ENCODE results near the gene HAX1.
"Not testable (repeated sequence)": the region's sequence is repeated elsewhere in the genome, so short reads cannot be mapped to it uniquely, and the experiment has no call there.

The HAX1 gene

GRCh38 chr1:154316704-154317103, 44.3 kb downstream of the HAX1 start:
- no peak overlapping the region for H3K4me3 ChIP-seq (ENCODE audit: low read depth, low read length)
- in situ Hi-C loops (cut with HindIII; ENCODE audit: low sequenced_read_pairs) = no loop called here
- TF ChIP-seq CTCF (IDR thresholded peaks at IDR 0.05; ENCODE audit: low read depth, low read length) = no peak
- DNase-seq (ENCODE audit: low read depth, low spot score) = no peak

GRCh38 chr1:154318386-154318785, 46.0 kb downstream of the HAX1 start:
- no peak overlapping the region for H3K4me3 ChIP-seq (ENCODE audit: low read depth, low read length)
- TF ChIP-seq CTCF (IDR thresholded peaks at IDR 0.05; ENCODE audit: low read depth, low read length) = no peak
- in situ Hi-C loops (cut with HindIII; ENCODE audit: low sequenced_read_pairs) = no loop called here
- DNase-seq (ENCODE audit: low read depth, low spot score) = no peak

GRCh38 chr1:154320882-154321608, 48.6 kb downstream of the HAX1 start, which contains the start of gene AQP10:
Gene AQP10, plus strand, starts transcription at chr1:154321093. Its CDS starts 63 bp downstream, at chr1:154321156.
- no peak within 1 kb of the TSS for H3K4me3 ChIP-seq (ENCODE audit: low read depth, low read length)
- in situ Hi-C loops (cut with HindIII; ENCODE audit: low sequenced_read_pairs) = no loop called here
- DNase-seq (ENCODE audit: low read depth, low spot score) = no peak
- no peak for TF ChIP-seq CTCF (IDR thresholded peaks at IDR 0.05; ENCODE audit: low read depth, low read length)

- H3K4me3 ChIP-seq (ENCODE audit: low read depth, low read length); DNase-seq (ENCODE audit: low read depth, low spot score); in situ Hi-C loops (cut with HindIII; ENCODE audit: low sequenced_read_pairs): not testable (repeated sequence)
Measured at GRCh38 chr1:154321609-154321934, 49.1 kb downstream of the HAX1 start.

GRCh38 chr1:154323493-154323892, 51.1 kb downstream of the HAX1 start:
- no peak for TF ChIP-seq CTCF (IDR thresholded peaks at IDR 0.05; ENCODE audit: low read depth, low read length)
- no peak for DNase-seq (ENCODE audit: low read depth, low spot score)
- in situ Hi-C loops (cut with HindIII; ENCODE audit: low sequenced_read_pairs) = no loop called here
- H3K4me3 ChIP-seq (ENCODE audit: low read depth, low read length) = no peak overlapping the region

- TF ChIP-seq CTCF (IDR thresholded peaks at IDR 0.05; ENCODE audit: low read depth, low read length) = no peak
- in situ Hi-C loops (cut with HindIII; ENCODE audit: low sequenced_read_pairs) = no loop called here
- DNase-seq (ENCODE audit: low read depth, low spot score) = no peak
- H3K4me3 ChIP-seq (ENCODE audit: low read depth, low read length) = no peak overlapping the region
Measured at GRCh38 chr1:154324241-154324640, 51.8 kb downstream of the HAX1 start.

GRCh38 chr1:154324669-154325582, 52.5 kb downstream of the HAX1 start, which contains the start of gene ATP8B2:
Gene ATP8B2, plus strand, starts transcription at chr1:154325525. Its CDS starts 2,617 bp downstream, at chr1:154328142.
- peak; percentile 98 for TF ChIP-seq CTCF (IDR thresholded peaks at IDR 0.05; ENCODE audit: low read depth, low read length)
- peak; percentile 75 for DNase-seq (ENCODE audit: low read depth, low spot score)
- in situ Hi-C loops (cut with HindIII; ENCODE audit: low sequenced_read_pairs) = no loop called here
- peak within 1 kb of the TSS; percentile 62 for H3K4me3 ChIP-seq (ENCODE audit: low read depth, low read length)
